HG03432 (cell line): ENCODE measurements around the gene RBM12.

Experiments used
- ATAC-seq: cut with Tn5 transposase; IDR thresholded peaks from one replicate; pipeline ENCODE4 v1.9.1; 2021; ENCODE audit warnings: mild to moderate bottlenecking, moderate library complexity; ENCODE audit not compliant: unreplicated experiment

RBM12 gene

DNA sequence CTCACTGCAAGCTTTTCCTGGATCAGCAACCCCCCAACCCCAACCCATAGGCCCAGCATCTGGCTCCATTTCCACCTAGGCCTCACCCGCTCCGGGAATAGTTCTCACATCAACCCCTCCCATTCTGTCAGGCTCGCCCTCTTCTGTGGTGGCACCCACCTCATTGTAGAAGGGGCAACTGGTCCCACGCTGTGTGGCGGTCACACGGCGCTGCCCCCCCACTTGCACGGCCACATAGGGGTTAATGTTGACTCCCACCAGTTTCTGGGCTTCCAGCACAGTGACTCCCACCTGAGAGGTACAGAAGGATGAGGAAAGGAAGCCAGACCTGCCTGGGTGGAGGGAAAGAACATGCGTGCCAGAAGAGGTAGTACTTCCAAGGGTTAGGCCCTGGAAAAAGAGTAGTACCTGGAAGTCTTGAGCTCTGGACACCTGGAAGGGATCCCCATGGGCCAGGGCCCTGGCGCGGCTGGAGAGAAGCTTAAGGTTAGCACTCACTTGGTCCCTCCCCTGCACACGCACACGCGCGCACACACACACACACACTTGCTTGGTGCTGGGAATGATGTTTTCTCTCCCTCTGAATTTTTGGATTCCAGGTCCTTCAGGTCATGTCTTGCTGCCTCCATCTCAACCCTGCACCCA, 61.7 kb downstream of the RBM12 start:
- no peak for ATAC-seq

DNA sequence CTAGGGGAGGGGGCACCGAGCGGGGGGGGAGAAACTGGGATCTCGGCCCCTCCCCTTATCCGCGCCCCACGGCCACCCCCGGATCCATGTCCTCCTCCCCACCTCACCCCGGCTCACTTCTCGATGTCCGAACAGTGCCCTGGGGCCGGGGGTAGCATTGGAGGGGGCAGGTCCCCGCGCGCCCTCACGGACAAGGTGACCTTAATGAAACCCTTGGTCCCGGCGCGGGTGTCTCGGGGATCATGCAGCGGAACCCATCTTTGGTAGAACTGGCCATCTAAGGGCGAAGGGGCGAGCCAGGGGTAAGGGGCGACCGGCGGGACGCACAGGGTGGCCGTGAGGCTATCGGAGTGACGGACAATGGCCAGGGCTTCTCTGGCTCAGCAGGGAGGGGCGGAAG, 62.7 kb downstream of the RBM12 start:
- ATAC-seq: no peak

DNA sequence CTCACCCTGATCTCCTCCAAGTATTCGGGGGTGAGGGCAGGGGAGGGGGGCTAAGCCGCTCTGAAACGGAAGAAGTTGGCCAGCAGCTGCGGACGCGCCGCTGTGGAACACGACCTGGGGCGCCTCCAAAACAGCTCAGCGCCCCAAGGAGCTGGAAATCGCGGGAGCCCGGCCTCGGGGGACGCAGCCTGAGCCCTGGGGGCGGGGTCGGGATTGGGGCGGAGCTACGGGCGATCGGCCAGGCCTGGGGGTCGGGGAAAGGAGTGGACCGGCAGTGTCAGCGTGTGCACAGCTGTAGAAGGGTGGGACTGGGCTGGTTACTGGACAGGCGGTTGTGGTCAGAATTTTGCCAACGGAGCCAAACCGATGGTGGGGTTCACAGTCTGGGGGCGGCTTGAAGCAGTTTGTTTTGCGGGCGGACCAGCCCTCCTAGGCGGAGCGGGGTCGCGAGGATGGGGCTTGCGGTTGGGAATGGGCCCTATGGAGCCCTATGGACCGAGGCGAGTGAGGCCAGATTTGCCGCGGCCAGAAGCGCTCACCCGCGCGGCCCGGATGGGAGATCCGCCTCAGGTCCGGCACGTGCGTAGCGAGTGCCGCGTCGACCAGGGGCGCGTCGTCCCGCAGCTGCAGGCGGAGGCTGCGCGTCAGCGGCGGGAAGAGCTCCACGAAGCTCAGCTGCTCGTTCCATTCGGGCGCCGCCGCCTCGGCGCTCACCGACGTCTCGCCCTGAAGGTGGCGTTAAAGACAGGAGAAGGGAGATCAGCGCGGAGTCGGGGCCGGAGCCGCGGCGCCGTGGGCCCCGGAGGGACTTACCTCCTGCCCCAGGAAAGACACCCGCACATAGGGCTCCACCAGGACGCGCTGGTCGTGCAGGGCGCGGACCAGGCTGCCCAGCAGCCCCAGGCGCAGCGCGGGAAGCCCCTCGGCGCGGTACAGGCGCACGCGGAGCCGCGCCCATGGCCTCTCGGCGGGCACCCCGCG, 63.4 kb downstream of the RBM12 start:
- peak; percentile 61 for ATAC-seq

DNA sequence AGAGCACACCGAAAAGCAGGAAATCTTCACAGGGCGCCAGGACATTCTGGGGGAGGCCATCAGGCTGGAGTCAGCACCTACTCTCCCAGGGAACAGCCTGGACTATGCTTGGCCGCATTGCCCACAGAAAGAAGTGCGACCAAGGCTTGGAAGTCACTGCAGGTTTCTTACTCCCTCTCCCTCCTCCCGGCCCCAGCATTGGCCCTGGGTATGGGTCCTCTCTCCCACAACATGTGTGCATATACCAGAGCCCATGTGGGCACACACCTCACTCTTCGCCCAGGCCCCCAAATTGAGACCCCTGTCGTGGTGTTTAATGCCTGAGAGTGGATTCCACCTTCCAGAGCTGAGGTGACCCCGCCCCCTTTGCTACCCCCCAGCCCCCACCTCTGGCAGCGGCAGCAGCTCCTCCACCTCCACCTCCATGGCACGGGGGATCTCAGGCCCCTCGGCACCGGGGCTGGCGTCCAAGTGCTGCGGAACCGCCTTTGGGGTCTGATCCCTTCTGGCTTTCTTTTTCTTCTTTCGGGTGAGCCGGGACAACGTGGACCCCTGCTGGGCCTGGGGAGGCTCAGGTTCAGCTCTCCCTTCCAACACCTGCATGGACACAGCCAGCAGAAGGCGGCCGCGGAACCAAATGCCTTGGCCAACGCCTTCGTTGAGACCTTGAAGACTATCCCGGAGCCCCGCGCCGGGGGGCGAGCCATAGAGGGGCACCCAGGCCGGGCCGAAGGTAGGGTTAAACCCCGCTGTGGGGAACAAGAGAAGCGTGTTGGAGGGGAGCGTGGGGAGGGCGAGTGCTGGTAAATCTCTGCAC, 64.3 kb downstream of the RBM12 start:
- ATAC-seq: no peak

DNA sequence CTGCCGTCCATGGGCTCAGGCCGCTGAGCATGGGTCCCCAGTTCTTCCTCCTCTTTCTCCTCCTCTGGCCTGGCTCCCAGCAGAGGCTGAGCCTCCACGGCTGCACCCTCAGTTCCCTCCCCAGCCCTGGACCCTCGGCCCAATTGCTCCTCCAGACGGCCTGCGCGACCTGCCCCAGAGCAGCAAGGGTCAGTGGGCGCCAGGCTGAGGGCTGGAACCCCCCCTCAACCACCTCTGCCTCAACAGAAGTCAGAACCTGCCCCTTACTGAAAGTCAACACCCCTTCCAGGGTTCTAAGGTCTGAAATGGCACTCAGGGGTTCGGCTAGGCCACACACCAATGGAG, 65.0 kb downstream of the RBM12 start:
- ATAC-seq: no peak
